Chondrocyte (in vitro differentiated cells): ENCODE results near the gene ADIRF. TPM values are rescaled to one million over a fixed set of nuclear protein-coding genes. Genes with fewer than 3 reads are reported as not detected.
"Not testable (repeated sequence)": the region's sequence is repeated elsewhere in the genome, so short reads cannot be mapped to it uniquely, and the experiment has no call there.

Experiments
- DNase-seq: peaks from one replicate; pipeline ENCODE4 v3.0.0; 2021; ENCODE audit warnings: mixed read lengths, low spot score
- H3K27ac Mint-ChIP-seq: one replicate; pipeline ENCODE4 v1.8.0; 2021; ENCODE audit warnings: mild to moderate bottlenecking, moderate library complexity, mixed read lengths; ENCODE audit not compliant: unreplicated experiment
- H3K27me3 Mint-ChIP-seq: 2 replicates; pipeline ENCODE4 v1.8.0; 2021; ENCODE audit warnings: low read depth, mixed read lengths
- H3K36me3 Mint-ChIP-seq: 2 replicates; pipeline ENCODE4 v1.8.0; 2021; ENCODE audit warnings: low read depth, mixed read lengths
- H3K4me1 Mint-ChIP-seq: 2 replicates; pipeline ENCODE4 v1.8.0; 2021; ENCODE audit warnings: low read depth, mild to moderate bottlenecking, mixed read lengths
- H3K4me3 Mint-ChIP-seq: one replicate; pipeline ENCODE4 v1.8.0; 2021; ENCODE audit warnings: mild to moderate bottlenecking, moderate library complexity, mixed read lengths; ENCODE audit not compliant: unreplicated experiment
- H3K9me3 Mint-ChIP-seq: 2 replicates; pipeline ENCODE4 v1.8.0; 2021; ENCODE audit warnings: low read depth, mixed read lengths
- CTCF ChIP-seq: fragments of 200-600 bp; sonication (generic); IDR thresholded peaks from 2 replicates; pipeline ENCODE4 v1.5.0; 2021; ENCODE audit warnings: antibody characterized with exemption, mild to moderate bottlenecking, moderate library complexity
- total RNA-seq: library from RNA; stranded (reverse); gene quantifications from 3 replicates; pipeline ENCODE4 v1.2.1, GENCODE V29; 2021

The ADIRF gene
- total RNA-seq, 1 donor from 2014 or later, result 0.65 TPM

DNA sequence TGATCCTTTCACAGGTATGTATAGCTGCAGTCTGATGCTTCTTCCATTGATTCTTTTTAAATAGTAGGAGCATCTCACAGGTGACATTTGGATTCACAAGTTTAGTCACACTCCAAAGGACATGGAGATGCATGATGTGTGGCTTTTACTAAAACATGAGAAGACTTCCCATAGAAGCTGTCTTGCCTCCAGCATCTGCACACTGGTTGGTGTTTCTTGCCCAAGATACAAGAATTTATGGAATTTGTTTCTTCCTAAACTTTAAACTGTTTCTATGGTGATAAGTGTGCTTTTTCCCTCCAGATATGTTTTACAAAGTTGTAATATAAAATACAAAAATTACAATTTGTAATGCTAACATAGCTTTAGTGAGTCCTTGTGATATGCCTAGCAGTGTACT is 24.2 kb downstream of the ADIRF start:
- DNase-seq, result no peak
- Mint-ChIP-seq H3K9me3 (no peaks in the 10 kb centered on the region), H3K4me3 (no peak overlapping the region), H3K4me1 (peaks cover 20% of the 10 kb centered on the region), H3K27ac (peak overlapping the region; percentile 50), H3K36me3 (peaks cover 1% of the 10 kb centered on the region), H3K27me3 (no peaks in the 10 kb centered on the region)
- no peak for TF ChIP-seq CTCF

DNA sequence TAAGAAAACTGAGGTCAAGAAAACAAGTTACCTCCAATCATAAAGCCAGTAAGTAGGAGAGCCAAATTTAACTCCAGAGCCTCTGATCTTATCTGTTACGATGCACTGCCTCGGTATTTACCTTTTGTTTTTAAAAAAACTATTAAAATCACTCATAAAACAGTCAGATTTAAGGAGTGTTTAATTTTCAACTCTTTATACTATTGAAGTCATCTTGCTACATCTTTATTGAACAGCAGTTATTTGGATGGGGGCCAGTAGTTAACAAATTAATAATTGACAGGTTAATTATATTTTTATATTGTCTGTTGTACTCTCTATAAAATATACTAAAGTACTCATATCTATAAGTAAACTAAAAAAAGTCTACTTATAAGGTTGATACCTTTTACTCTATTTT is 24.6 kb downstream of the ADIRF start:
- DNase-seq, result no peak
- Mint-ChIP-seq H3K36me3 (peaks cover 1% of the 10 kb centered on the region), H3K27me3 (no peaks in the 10 kb centered on the region), H3K9me3 (no peaks in the 10 kb centered on the region), H3K27ac (peak overlapping the region; percentile 50), H3K4me3 (no peak overlapping the region), H3K4me1 (peaks cover 20% of the 10 kb centered on the region)
- TF ChIP-seq CTCF, result no peak

GRCh38 chr10:86999802-87000403 is 31.6 kb downstream of the ADIRF start:
- not testable (repeated sequence) for H3K4me3 Mint-ChIP-seq, DNase-seq, H3K4me1 Mint-ChIP-seq, H3K9me3 Mint-ChIP-seq, H3K27me3 Mint-ChIP-seq, H3K36me3 Mint-ChIP-seq, H3K27ac Mint-ChIP-seq

- Mint-ChIP-seq H3K27ac (no peak overlapping the region), H3K4me3 (no peak overlapping the region), H3K9me3 (no peaks in the 10 kb centered on the region), H3K4me1 (peaks cover 8% of the 10 kb centered on the region), H3K27me3 (no peaks in the 10 kb centered on the region), H3K36me3 (no peaks in the 10 kb centered on the region)
- no peak for TF ChIP-seq CTCF
- DNase-seq, result no peak
These were observed 32.2 kb downstream of the ADIRF start for GRCh38 chr10:87000491-87000890.

DNA sequence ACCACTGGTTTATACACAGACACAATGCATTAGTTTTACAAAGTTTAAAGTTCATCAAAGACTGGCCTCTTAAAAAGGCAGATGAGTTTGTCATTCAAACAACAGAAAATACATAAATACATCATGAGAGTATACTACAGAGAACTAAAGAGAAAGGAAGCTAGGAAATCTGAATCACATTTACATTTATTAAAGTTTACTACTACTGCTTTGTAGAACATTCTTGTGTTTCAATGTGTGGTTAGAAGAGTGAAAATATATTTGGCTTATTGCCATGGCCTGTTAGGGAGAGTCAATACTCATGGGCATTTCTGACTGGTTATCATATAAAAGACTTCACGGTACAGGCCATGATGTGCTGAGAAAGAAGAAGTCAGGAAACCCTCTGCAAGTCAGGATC is 38.8 kb downstream of the ADIRF start:
- not testable (repeated sequence) for DNase-seq, H3K9me3 Mint-ChIP-seq, H3K27me3 Mint-ChIP-seq, H3K27ac Mint-ChIP-seq, H3K4me1 Mint-ChIP-seq, H3K4me3 Mint-ChIP-seq, H3K36me3 Mint-ChIP-seq

GRCh38 chr10:87007674-87008073 is 39.4 kb downstream of the ADIRF start:
- H3K4me1 Mint-ChIP-seq, H3K36me3 Mint-ChIP-seq, H3K9me3 Mint-ChIP-seq, H3K27me3 Mint-ChIP-seq, DNase-seq, H3K4me3 Mint-ChIP-seq: not testable (repeated sequence)
- peak overlapping the region; percentile 39 for H3K27ac Mint-ChIP-seq

GRCh38 chr10:87008303-87008702 is 40.0 kb downstream of the ADIRF start:
- H3K4me1 Mint-ChIP-seq, DNase-seq, H3K27me3 Mint-ChIP-seq, H3K9me3 Mint-ChIP-seq, H3K4me3 Mint-ChIP-seq, H3K27ac Mint-ChIP-seq, H3K36me3 Mint-ChIP-seq: not testable (repeated sequence)

DNA sequence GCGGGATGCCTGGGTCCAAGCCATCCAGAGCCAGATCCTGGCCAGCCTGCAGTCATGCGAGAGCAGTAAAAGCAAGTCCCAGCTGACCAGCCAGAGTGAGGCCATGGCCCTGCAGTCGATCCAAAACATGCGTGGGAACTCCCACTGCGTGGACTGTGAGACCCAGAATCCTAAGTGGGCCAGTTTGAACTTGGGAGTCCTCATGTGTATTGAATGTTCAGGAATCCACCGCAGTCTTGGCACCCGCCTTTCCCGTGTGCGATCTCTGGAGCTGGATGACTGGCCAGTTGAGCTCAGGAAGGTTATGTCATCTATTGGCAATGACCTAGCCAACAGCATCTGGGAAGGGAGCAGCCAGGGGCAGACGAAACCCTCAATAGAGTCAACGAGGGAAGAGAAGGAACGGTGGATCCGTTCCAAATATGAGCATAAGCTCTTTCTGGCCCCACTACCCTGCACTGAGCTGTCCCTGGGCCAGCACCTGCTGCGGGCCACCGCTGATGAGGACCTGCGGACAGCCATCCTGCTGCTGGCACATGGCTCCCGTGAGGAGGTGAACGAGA is 40.9 kb downstream of the ADIRF start:
- H3K9me3 Mint-ChIP-seq, H3K36me3 Mint-ChIP-seq, H3K27ac Mint-ChIP-seq, H3K4me1 Mint-ChIP-seq, H3K27me3 Mint-ChIP-seq, DNase-seq, H3K4me3 Mint-ChIP-seq: not testable (repeated sequence)

GRCh38 chr10:87013528-87013927 is 45.2 kb downstream of the ADIRF start:
- not testable (repeated sequence) for H3K36me3 Mint-ChIP-seq, H3K4me3 Mint-ChIP-seq, DNase-seq, H3K27me3 Mint-ChIP-seq, H3K9me3 Mint-ChIP-seq, H3K27ac Mint-ChIP-seq
- H3K4me1 Mint-ChIP-seq, result peaks cover 14% of the 10 kb centered on the region

- DNase-seq, H3K4me3 Mint-ChIP-seq, H3K27me3 Mint-ChIP-seq, H3K9me3 Mint-ChIP-seq, H3K36me3 Mint-ChIP-seq: not testable (repeated sequence)
- peaks cover 14% of the 10 kb centered on the region for H3K4me1 Mint-ChIP-seq
- H3K27ac Mint-ChIP-seq, result peak overlapping the region; percentile 80
These were observed 46.9 kb downstream of the ADIRF start for GRCh38 chr10:87014986-87015716.
